ENCODE measurements around the gene MVP. TPM values are rescaled to one million over a fixed set of nuclear protein-coding genes. Genes with fewer than 3 reads are reported as not detected.

MVP gene
- total and polyA plus RNA-seq, 2 donors (not counting 1 experiment from before 2014, with no cell fraction given): 109 to 121 TPM

DNA sequence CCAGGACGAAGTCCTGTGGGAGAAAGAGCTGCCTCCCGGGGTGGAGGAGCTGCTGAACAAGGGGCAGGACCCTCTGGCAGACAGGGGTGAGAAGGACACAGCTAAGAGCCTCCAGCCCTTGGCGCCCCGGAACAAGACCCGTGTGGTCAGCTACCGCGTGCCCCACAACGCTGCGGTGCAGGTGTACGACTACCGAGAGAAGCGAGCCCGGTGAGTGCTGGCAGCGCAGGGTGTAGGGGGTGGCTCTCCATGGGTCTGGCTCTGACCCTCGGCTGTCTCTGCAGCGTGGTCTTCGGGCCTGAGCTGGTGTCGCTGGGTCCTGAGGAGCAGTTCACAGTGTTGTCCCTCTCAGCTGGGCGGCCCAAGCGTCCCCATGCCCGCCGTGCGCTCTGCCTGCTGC is 21.4 kb downstream of the MVP start:
- no peak overlapping the region for H3K4me3 Mint-ChIP-seq
- H3K4me2 ChIP-seq (replicated peaks; ENCODE audit: low read depth, low read length, poor library complexity, severe bottlenecking): no peak overlapping the region
- no peaks in the 10 kb centered on the region for H3K27me3 ChIP-seq (replicated peaks in 1 of 4; ENCODE audit: control extremely low read depth in 1 of 4, control insufficient read depth in 3 of 4, insufficient read depth in 4 of 4, low read length in 3 of 4)
- no peaks in the 10 kb centered on the region for H3K27me3 Mint-ChIP-seq
- DNase-seq (no peak), ATAC-seq (ENCODE audit: low read depth) (no peak)
- H3K27ac Mint-ChIP-seq: no peak overlapping the region
- ChIA-PET POLR2A (no interaction called here), CTCF (interaction anchor here (1.5 kb wide), 1 partner anchor 132 kb away, joined by 3 read pairs; no protein-coding TSS in a partner anchor)
- no peaks in the 10 kb centered on the region for H3K79me2 ChIP-seq (ENCODE audit: control insufficient read depth, insufficient read depth, low read length)
- no peak overlapping the region for H3K4me3 ChIP-seq (ENCODE audit: control extremely low read depth in 1 of 5, extremely low read depth in 1 of 5, insufficient read depth in 1 of 5, low read depth in 2 of 5, low read length in 4 of 5)
- no peak overlapping the region for H3K9ac ChIP-seq (ENCODE audit: low read length)
- no peaks in the 10 kb centered on the region for H3K4me1 Mint-ChIP-seq
- no peak for TF ChIP-seq EZH2 (IDR thresholded peaks at IDR 0.05; ENCODE audit: borderline replicate concordance, insufficient read depth, low read depth, low read length, poor library complexity, severe bottlenecking)
- TF ChIP-seq, protein P1, sequence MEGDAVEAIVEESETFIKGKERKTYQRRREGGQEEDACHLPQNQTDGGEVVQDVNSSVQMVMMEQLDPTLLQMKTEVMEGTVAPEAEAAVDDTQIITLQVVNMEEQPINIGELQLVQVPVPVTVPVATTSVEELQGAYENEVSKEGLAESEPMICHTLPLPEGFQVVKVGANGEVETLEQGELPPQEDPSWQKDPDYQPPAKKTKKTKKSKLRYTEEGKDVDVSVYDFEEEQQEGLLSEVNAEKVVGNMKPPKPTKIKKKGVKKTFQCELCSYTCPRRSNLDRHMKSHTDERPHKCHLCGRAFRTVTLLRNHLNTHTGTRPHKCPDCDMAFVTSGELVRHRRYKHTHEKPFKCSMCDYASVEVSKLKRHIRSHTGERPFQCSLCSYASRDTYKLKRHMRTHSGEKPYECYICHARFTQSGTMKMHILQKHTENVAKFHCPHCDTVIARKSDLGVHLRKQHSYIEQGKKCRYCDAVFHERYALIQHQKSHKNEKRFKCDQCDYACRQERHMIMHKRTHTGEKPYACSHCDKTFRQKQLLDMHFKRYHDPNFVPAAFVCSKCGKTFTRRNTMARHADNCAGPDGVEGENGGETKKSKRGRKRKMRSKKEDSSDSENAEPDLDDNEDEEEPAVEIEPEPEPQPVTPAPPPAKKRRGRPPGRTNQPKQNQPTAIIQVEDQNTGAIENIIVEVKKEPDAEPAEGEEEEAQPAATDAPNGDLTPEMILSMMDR (IDR thresholded peaks at IDR 0.05): no peak
- no peaks in the 10 kb centered on the region for H3K9me3 ChIP-seq (ENCODE audit: control extremely low read depth in 1 of 3, control insufficient read depth in 2 of 3, insufficient read depth in 1 of 3, low read length in 2 of 3)
- no peaks in the 10 kb centered on the region for H3K4me1 ChIP-seq (ENCODE audit: control insufficient read depth in 2 of 2, insufficient read depth in 2 of 2, low read length in 2 of 2)
- H3K36me3 ChIP-seq (replicated peaks in 1 of 2; ENCODE audit: control extremely low read depth in 1 of 2, control insufficient read depth in 1 of 2, extremely low read depth in 1 of 2, insufficient read depth in 2 of 2, low read length in 1 of 2): peaks cover 1 to 56% of the 10 kb centered on the region in 2 experiments
- 95% methylated on average over 20 of the region's 23 CpGs for WGBS (ENCODE audit: insufficient coverage)
- intact Hi-C loops (cut with micrococcal nuclease): no loop called here
- H3K27ac ChIP-seq (ENCODE audit: low read length in 2 of 2): no peak overlapping the region
- H4K20me1 ChIP-seq (ENCODE audit: control insufficient read depth, insufficient read depth, low read length, poor library complexity, severe bottlenecking): no peaks in the 10 kb centered on the region
- no peaks in the 10 kb centered on the region for H3K9me3 Mint-ChIP-seq (ENCODE audit: insufficient read depth)
- H2AFZ ChIP-seq (ENCODE audit: insufficient read depth, low read depth, low read length, poor library complexity, severe bottlenecking): no peak overlapping the region

DNA sequence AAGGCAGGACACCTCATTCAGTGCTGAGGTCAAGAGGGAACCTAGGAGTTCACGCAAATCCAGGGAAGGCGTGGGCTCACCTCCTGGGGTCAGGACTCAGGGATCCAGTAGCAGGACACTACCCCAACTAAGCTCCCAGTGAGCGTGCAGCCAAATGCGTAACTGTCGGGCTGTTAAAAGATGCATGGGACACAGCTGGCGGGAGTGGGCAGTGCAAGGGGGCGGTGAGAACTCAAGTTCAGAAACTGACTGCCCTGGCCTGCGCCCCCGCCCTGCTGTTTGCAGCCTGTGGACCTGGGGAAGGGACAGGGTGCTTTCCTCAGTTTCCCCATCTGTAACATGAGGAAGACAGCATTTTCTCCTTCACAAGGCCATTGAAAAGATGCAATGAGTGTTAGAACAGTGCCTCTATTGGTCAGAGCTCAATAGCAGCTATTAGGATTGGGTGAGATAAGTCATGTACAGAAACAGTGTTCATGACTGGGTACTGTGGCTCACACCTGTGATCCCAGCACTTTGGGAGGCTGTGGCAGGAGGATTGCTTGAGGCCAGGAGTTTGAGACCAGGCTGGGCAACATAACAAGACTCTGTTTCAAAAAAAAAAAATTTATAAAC is 22.6 kb downstream of the MVP start:
- H3K4me3 ChIP-seq (ENCODE audit: control extremely low read depth in 1 of 5, extremely low read depth in 1 of 5, insufficient read depth in 1 of 5, low read depth in 2 of 5, low read length in 4 of 5): no peak overlapping the region
- H3K79me2 ChIP-seq (ENCODE audit: control insufficient read depth, insufficient read depth, low read length): no peaks in the 10 kb centered on the region
- no peaks in the 10 kb centered on the region for H3K27me3 ChIP-seq (replicated peaks in 1 of 4; ENCODE audit: control extremely low read depth in 1 of 4, control insufficient read depth in 3 of 4, insufficient read depth in 4 of 4, low read length in 3 of 4)
- no peaks in the 10 kb centered on the region for H3K27me3 Mint-ChIP-seq
- H4K20me1 ChIP-seq (ENCODE audit: control insufficient read depth, insufficient read depth, low read length, poor library complexity, severe bottlenecking): no peaks in the 10 kb centered on the region
- CTCF ChIA-PET: no interaction called here
- H3K27ac ChIP-seq (ENCODE audit: low read length in 2 of 2): no peak overlapping the region
- peaks cover 0 to 61% of the 10 kb centered on the region in 2 experiments for H3K36me3 ChIP-seq (replicated peaks in 1 of 2; ENCODE audit: control extremely low read depth in 1 of 2, control insufficient read depth in 1 of 2, extremely low read depth in 1 of 2, insufficient read depth in 2 of 2, low read length in 1 of 2)
- no peaks in the 10 kb centered on the region for H3K9me3 ChIP-seq (ENCODE audit: control extremely low read depth in 1 of 3, control insufficient read depth in 2 of 3, insufficient read depth in 1 of 3, low read length in 2 of 3)
- ATAC-seq (ENCODE audit: low read depth) (no peak), DNase-seq (no peak)
- H3K4me1 Mint-ChIP-seq: no peaks in the 10 kb centered on the region
- H2AFZ ChIP-seq (ENCODE audit: insufficient read depth, low read depth, low read length, poor library complexity, severe bottlenecking): no peak overlapping the region
- no peak overlapping the region for H3K9ac ChIP-seq (ENCODE audit: low read length)
- no peaks in the 10 kb centered on the region for H3K4me1 ChIP-seq (ENCODE audit: control insufficient read depth in 2 of 2, insufficient read depth in 2 of 2, low read length in 2 of 2)
- 96% methylated on average over 7 of the region's 9 CpGs for WGBS (ENCODE audit: insufficient coverage)
- H3K4me3 Mint-ChIP-seq: no peak overlapping the region
- intact Hi-C loops (cut with micrococcal nuclease): no loop called here
- H3K4me2 ChIP-seq (replicated peaks; ENCODE audit: low read depth, low read length, poor library complexity, severe bottlenecking): no peak overlapping the region
- no peak overlapping the region for H3K27ac Mint-ChIP-seq
- no peaks in the 10 kb centered on the region for H3K9me3 Mint-ChIP-seq (ENCODE audit: insufficient read depth)
- no peak for TF ChIP-seq EZH2 (IDR thresholded peaks at IDR 0.05; ENCODE audit: borderline replicate concordance, insufficient read depth, low read depth, low read length, poor library complexity, severe bottlenecking)
- TF ChIP-seq, protein P1 (IDR thresholded peaks at IDR 0.05): no peak
- POLR2A ChIA-PET: interaction anchor here (0.7 kb wide), 1 partner anchor 53 kb away, joined by 3 read pairs; no protein-coding TSS in a partner anchor

Measured in B cell (primary cell).